Right lobe of liver (tissue), 6 donors: ENCODE data around the gene RIPOR2. TPM values are rescaled to one million over a fixed set of nuclear protein-coding genes. Genes with fewer than 3 reads are reported as not detected.
"Not testable (repeated sequence)": the region's sequence is repeated elsewhere in the genome, so short reads cannot be mapped to it uniquely, and the experiment has no call there.

Source experiments
- ATAC-seq, 4 donors: fragments of 200-7000 bp; cut with Tn5 transposase; one replicate each; pipeline ENCODE4 v1.9.1; 2020; ENCODE audit warnings: mild to moderate bottlenecking in 4 of 4, moderate library complexity in 4 of 4
- DNase-seq, 3 donors: peaks; one replicate each; pipeline ENCODE4 v3.0.0-alpha.2; 2020
- H3K27ac ChIP-seq, 3 donors: fragments of 200-600 bp; one replicate each; pipeline ENCODE4 v1.8.0; 2022
- H3K27me3 ChIP-seq, 2 donors: fragments of 200-600 bp; one replicate each; pipeline ENCODE4 v1.8.0; 2022
- H3K36me3 ChIP-seq, 4 donors: fragments of 200-600 bp; sonication (generic) in 1 of 4; one replicate each; pipeline versions ENCODE4 v1.5.1 to v1.8.0; 2017 to 2022; ENCODE audit warnings: control low read depth in 1 of 4
- H3K4me1 ChIP-seq, 4 donors: fragments of 200-600 bp; sonication (generic) in 1 of 4; one replicate each; pipeline versions ENCODE4 v1.5.1 to v1.8.0; 2017 to 2022; ENCODE audit warnings: control low read depth in 1 of 4
- H3K4me3 ChIP-seq, 3 donors: fragments of 200-600 bp; one replicate each; pipeline ENCODE4 v1.8.0; 2022
- H3K9me3 ChIP-seq, 4 donors: fragments of 200-600 bp; sonication (generic) in 1 of 4; one replicate each; pipeline versions ENCODE4 v1.5.1 to v1.8.0; 2017 to 2022; ENCODE audit warnings: control low read depth in 1 of 4
- POLR2A ChIP-seq: fragments of 450-650 bp; IDR thresholded peaks from one replicate; pipeline ENCODE4 v1.6.1; 2017; ENCODE audit warnings: antibody characterized with exemption, mild to moderate bottlenecking
- WGBS: methylation state at CpG from one replicate; pipeline ENCODE4 v1.1.6; 2018; ENCODE audit warnings: low coverage, low lambda C conversion rate; ENCODE audit not compliant: insufficient coverage; ENCODE audit errors: missing lambda C conversion rate; 5-methylcytosine and 5-hydroxymethylcytosine counted together
- intact Hi-C, 2 donors: fragments of 100-400 bp; cut with DNase I; formaldehyde crosslinking; loops; one replicate each; pipeline versions ENCODE4 v1.11.2 to v1.14.1; 2022
- total RNA-seq, 6 experiments: library from RNA; depleted of rRNA in 2 of 6; stranded (reverse); fragments of >200 nt in 2 of 6; fragmentation: NEBNext Ultra II Directional in 3 of 6; extraction: Animal tissue kit (Norgen Biotek cat#: 25700) in 3 of 6; gene quantifications; one replicate each; pipeline versions ENCODE4 v1.1.0 to v1.2.4, GENCODE V29; 2016 to 2023
- TF ChIP-seq, protein P1 (sequence below), 4 donors: fragments of 200-600 bp in 3 of 4; fragments of 450-650 bp in 1 of 4; IDR thresholded peaks; one replicate each; pipeline versions ENCODE4 v1.5.1 to v1.8.0; 2016 to 2022; ENCODE audit warnings: antibody characterized with exemption in 4 of 4, mild to moderate bottlenecking in 2 of 4
- donor health status: DM: no; HTN: yes; CAD: no.
- donor health status: DM: no; HTN: no; CAD: no.
- donor health status: DM: no; HTN: no; CAD: no.
- donor health status: DM: no; HTN: yes; CAD: no.
- donor health status: DM: no; HTN: yes; CAD: no.

RIPOR2 gene
- total RNA-seq, 6 experiments from 2014 or later, result 1.8 to 4.6 (median 3.5) TPM

DNA sequence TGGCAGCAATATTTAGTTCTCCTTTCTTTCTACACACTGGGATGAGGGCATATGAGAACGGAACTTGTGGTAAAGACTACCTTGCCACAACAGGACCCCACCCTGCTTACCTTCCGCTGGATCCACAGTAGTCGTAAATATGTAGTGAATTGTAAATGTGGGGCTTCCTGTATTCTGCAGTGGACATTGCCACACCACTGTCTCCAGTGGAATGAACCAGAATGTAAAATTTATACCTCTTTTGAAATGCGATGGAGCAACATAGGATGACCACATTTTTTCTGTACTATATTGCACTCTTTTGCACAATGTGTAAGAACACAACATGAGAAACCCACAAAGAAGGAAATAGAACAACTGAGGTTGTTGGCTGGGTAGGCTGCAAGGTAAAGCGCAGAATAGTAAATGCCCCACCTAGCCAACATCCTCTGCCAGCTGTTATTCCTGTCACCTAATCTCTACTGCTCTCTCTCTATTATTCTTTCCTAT is 16.1 kb upstream of the RIPOR2 start:
- DNase-seq (no peak), ATAC-seq (peak; percentile 73 to 78 (median 76))
- no peak overlapping the region for H3K4me3 ChIP-seq
- WGBS, result 46% methylated on average over 5 of the region's 5 CpGs
- intact Hi-C loops, result no loop called here
- H3K4me1 ChIP-seq, result no peaks in the 10 kb centered on the region
- H3K9me3 ChIP-seq, result no peaks in the 10 kb centered on the region
- H3K27ac ChIP-seq, result no peak overlapping the region
- no peak for TF ChIP-seq POLR2A
- H3K27me3 ChIP-seq, result no peaks in the 10 kb centered on the region
- H3K36me3 ChIP-seq, result no peaks in the 10 kb centered on the region

DNA sequence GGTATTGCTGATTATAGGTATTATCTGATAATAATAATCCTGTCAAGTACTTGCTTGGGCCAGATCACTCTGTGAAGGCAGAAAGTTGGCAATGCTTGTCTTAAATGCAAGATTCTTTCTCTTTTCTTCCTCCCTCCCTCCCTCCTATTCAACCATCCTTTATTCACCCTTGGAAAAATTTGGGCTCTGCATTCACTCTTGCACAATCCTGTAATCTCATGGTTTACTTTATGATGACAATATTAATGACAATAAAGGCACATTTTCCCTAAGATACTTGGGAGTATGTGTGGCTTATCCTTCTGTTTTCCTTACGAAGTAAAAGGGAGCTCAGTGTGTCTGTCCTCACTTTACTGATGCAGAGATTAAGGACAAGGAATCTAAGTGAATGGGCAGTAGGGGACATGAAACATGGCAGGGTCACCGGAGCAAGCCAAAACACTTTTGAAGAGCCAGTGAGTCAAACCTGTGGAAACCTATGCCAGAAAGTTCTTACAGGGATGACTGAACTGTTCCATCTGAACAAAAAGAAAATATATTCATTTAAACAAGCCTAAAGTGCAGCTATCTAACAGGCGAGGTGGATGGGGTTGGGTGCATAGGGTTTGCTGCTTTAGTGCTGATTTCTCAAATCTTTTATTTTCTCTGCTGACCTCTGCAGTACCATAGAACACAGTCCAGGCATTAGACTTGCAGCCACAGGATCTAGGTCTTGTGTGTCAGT is 14.6 kb upstream of the RIPOR2 start:
- Histone ChIP-seq H3K4me3 (no peak overlapping the region), H3K9me3 (no peaks in the 10 kb centered on the region), H3K36me3 (no peaks in the 10 kb centered on the region), H3K27me3 (no peaks in the 10 kb centered on the region), H3K4me1 (no peaks in the 10 kb centered on the region), H3K27ac (no peak overlapping the region)
- intact Hi-C loops, result no loop called here
- ATAC-seq (peak in 1 of 4 donors; percentile 32), DNase-seq (no peak)
- WGBS, result 57% methylated on average over 3 of the region's 3 CpGs
- no peak for TF ChIP-seq POLR2A
- TF ChIP-seq, protein P1, sequence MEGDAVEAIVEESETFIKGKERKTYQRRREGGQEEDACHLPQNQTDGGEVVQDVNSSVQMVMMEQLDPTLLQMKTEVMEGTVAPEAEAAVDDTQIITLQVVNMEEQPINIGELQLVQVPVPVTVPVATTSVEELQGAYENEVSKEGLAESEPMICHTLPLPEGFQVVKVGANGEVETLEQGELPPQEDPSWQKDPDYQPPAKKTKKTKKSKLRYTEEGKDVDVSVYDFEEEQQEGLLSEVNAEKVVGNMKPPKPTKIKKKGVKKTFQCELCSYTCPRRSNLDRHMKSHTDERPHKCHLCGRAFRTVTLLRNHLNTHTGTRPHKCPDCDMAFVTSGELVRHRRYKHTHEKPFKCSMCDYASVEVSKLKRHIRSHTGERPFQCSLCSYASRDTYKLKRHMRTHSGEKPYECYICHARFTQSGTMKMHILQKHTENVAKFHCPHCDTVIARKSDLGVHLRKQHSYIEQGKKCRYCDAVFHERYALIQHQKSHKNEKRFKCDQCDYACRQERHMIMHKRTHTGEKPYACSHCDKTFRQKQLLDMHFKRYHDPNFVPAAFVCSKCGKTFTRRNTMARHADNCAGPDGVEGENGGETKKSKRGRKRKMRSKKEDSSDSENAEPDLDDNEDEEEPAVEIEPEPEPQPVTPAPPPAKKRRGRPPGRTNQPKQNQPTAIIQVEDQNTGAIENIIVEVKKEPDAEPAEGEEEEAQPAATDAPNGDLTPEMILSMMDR (IDR thresholded peaks at IDR 0.05), result no peak

DNA sequence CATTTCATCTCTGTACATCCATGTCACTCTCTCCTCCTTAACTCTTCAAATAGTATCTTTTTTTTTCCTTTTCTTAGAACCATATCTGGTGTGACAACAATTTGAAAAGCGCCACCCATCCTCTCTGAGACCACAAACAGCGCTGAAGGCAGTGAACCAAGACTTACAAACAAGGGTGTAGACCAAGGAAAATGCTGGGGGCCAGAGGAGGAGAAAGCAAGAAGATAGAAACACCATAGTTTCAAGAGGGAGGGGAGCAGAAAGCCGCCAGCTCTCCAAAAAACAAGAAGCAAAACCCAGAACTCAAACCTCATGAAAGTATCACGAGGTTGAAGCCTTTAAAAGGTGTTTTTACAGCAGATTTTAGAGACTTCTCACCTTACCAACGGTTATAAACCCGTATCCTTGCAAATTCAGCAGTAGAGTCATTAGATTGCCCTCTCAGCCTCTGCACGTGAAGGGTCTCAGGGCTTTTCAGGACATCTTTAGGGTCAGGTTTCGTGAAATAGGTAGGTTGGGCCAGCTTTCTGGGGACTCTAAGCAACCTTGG is 13.3 kb upstream of the RIPOR2 start:
- Histone ChIP-seq H3K27ac (no peak overlapping the region), H3K4me1 (no peaks in the 10 kb centered on the region), H3K9me3 (no peaks in the 10 kb centered on the region), H3K27me3 (no peaks in the 10 kb centered on the region), H3K36me3 (no peaks in the 10 kb centered on the region), H3K4me3 (no peak overlapping the region)
- TF ChIP-seq POLR2A, result no peak
- TF ChIP-seq, protein P1 (IDR thresholded peaks at IDR 0.05), result no peak
- intact Hi-C loops, result no loop called here
- ATAC-seq (peak in 1 of 4 donors; percentile 22), DNase-seq (no peak)
- 57% methylated on average over 8 of the region's 8 CpGs for WGBS

DNA sequence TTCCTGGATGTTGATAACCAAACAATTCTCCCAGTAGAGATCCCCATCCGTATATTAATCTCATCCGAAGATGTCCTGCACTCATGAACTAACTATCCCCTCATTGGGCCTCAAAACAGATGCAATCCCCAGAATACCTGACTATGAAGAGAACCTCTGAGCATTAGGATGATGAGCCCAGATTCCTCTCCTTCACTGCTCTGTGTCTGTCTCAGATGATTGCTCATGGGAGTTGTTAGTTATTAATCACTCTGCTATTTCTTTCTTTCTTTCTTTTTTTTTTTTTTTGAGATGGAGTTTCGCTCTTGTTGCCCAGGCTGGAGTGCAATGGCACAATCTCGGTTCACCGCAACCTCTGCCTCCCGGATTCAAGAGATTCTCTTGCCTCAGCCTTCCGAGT is 12.5 kb upstream of the RIPOR2 start:
- H3K9me3 ChIP-seq, H3K27me3 ChIP-seq, DNase-seq, H3K36me3 ChIP-seq, H3K27ac ChIP-seq, H3K4me1 ChIP-seq, ATAC-seq, H3K4me3 ChIP-seq, intact Hi-C loops: not testable (repeated sequence)
- WGBS, result 65% methylated on average over 7 of the region's 7 CpGs

DNA sequence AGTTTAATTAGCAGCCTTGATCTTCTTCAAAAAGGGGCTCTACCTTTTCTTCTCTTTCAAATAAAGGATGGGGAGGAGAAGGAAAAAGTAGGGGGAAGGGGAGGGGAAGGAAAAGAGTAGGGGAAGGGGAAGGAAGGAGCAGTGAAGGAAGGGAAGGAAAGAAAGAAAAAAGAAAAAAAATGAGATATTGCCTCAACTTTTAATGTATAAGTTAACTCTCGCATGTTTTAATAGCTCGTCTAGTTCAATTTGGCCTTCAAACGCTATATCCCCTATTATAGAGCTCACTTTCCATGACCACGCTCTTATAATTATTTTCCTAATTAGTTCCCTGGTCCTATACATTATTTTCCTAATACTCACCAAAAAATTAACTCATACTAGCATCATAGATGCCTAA is 11.9 kb upstream of the RIPOR2 start:
- H3K27me3 ChIP-seq, result no peaks in the 10 kb centered on the region
- WGBS, result 86% methylated on average over 4 of the region's 4 CpGs
- no peak overlapping the region for H3K27ac ChIP-seq
- no peaks in the 10 kb centered on the region for H3K9me3 ChIP-seq
- H3K4me3 ChIP-seq, result no peak overlapping the region
- ATAC-seq (no peak), DNase-seq (no peak)
- H3K4me1 ChIP-seq, result no peaks in the 10 kb centered on the region
- H3K36me3 ChIP-seq, result no peaks in the 10 kb centered on the region
- intact Hi-C loops, result no loop called here
- TF ChIP-seq, protein P1 (IDR thresholded peaks at IDR 0.05), result no peak
- no peak for TF ChIP-seq POLR2A
